CD4-positive, alpha-beta memory T cell (primary cell): ENCODE results near the gene LBHD2. TPM values are rescaled to one million over a fixed set of nuclear protein-coding genes. Genes with fewer than 3 reads are reported as not detected.

Experiments
- CTCF ChIA-PET: fragments of 350-600 bp; sonication (Branson Sonifier 250); formaldehyde crosslinking; loops from one replicate; lab custom pipeline; 2021; ENCODE audit warnings: inconsistent platforms; ENCODE audit not compliant: partially characterized antibody; lab: Charles Lee
- POLR2A ChIA-PET: fragments of 350-600 bp; sonication (Branson Sonifier 250); formaldehyde crosslinking; loops from one replicate; lab custom pipeline; 2021; ENCODE audit not compliant: partially characterized antibody; lab: Charles Lee
- DNase-seq, 5 donors: peaks; one replicate each; pipeline versions ENCODE4 v3.0.0 to v3.0.0-alpha.2; 2020 to 2022; ENCODE audit warnings: mixed read lengths in 1 of 5
- H3K27ac ChIP-seq: one replicate; pipeline ENCODE4 v1.7.0; 2013; ENCODE audit warnings: low read depth, low read length
- H3K27me3 ChIP-seq: 2 replicates; pipeline ENCODE4 v1.7.0; 2013; ENCODE audit warnings: mild to moderate bottlenecking, low read length, moderate library complexity; ENCODE audit not compliant: insufficient read depth
- H3K36me3 ChIP-seq: 2 replicates; pipeline ENCODE4 v1.7.0; 2013; ENCODE audit warnings: mild to moderate bottlenecking, low read length, moderate library complexity; ENCODE audit not compliant: insufficient read depth
- H3K4me1 ChIP-seq: 2 replicates; pipeline ENCODE4 v1.7.0; 2013; ENCODE audit warnings: mild to moderate bottlenecking, low read length, moderate library complexity; ENCODE audit not compliant: insufficient read depth
- H3K4me3 ChIP-seq, 2 donors: one replicate each; pipeline ENCODE4 v1.7.0; 2013; ENCODE audit warnings: low read length in 2 of 2, mild to moderate bottlenecking in 1 of 2
- H3K9me3 ChIP-seq, 2 donors: one replicate each; pipeline ENCODE4 v1.7.0; 2013; ENCODE audit warnings: low read length in 2 of 2, control low read depth in 1 of 2; ENCODE audit not compliant: control insufficient read depth in 1 of 2
- H3K27ac Mint-ChIP-seq, 7 donors: one replicate each; pipeline ENCODE4 v1.8.0; 2020 to 2021; ENCODE audit warnings: mixed read lengths in 7 of 7, mild to moderate bottlenecking in 6 of 7, inconsistent platforms in 3 of 7, moderate library complexity in 3 of 7
- H3K27me3 Mint-ChIP-seq, 2 donors: one replicate each; pipeline ENCODE4 v1.8.0; 2020 to 2021; ENCODE audit warnings: mixed read lengths in 2 of 2
- H3K36me3 Mint-ChIP-seq, 2 donors: one replicate each; pipeline ENCODE4 v1.8.0; 2020 to 2021; ENCODE audit warnings: mixed read lengths in 2 of 2, inconsistent platforms in 1 of 2, mild to moderate bottlenecking in 1 of 2
- H3K4me1 Mint-ChIP-seq, 4 donors: one replicate each; pipeline ENCODE4 v1.8.0; 2020 to 2021; ENCODE audit warnings: mixed read lengths in 4 of 4, mild to moderate bottlenecking in 1 of 4
- H3K4me3 Mint-ChIP-seq, 8 donors: one replicate each; pipeline ENCODE4 v1.8.0; 2020 to 2021; ENCODE audit warnings: mixed read lengths in 8 of 8, mild to moderate bottlenecking in 7 of 8, moderate library complexity in 6 of 8, inconsistent platforms in 3 of 8
- H3K9me3 Mint-ChIP-seq, 8 donors: one replicate each; pipeline ENCODE4 v1.8.0; 2020 to 2021; ENCODE audit warnings: mixed read lengths in 8 of 8, mild to moderate bottlenecking in 5 of 8, inconsistent platforms in 3 of 8, moderate library complexity in 1 of 8
- intact Hi-C: fragments of 100-400 bp; cut with micrococcal nuclease; formaldehyde crosslinking; loops from one replicate; pipeline ENCODE4 v1.15.1; 2023
- polyA plus RNA-seq, 2 donors: library from polyadenylated mRNA; unstranded; fragments of 300-500 nt; fragmentation: Illumina TruSeq; gene quantifications; one replicate each; pipeline ENCODE4 v1.2.3, GENCODE V29; 2021
- total RNA-seq, 2 experiments: library from RNA; stranded (reverse); gene quantifications; one replicate each; pipeline ENCODE4 v1.2.3, GENCODE V29; 2021

LBHD2 gene
- total and polyA plus RNA-seq, 4 experiments from 2014 or later: not detected

- ChIA-PET POLR2A (no interaction called here), CTCF (no interaction called here)
- H3K4me3 Mint-ChIP-seq: peak overlapping the region in 2 of 8 donors; percentile 20 to 56
- H3K27ac ChIP-seq: no peak overlapping the region
- peak overlapping the region in 1 of 7 donors; percentile 77 for H3K27ac Mint-ChIP-seq
- DNase-seq: no peak
- no peaks in the 10 kb centered on the region for H3K36me3 ChIP-seq
- no peak overlapping the region for H3K4me3 ChIP-seq
- H3K4me1 ChIP-seq: peaks cover 12% of the 10 kb centered on the region
- H3K9me3 Mint-ChIP-seq: no peaks in the 10 kb centered on the region
- H3K4me1 Mint-ChIP-seq: peaks cover 1 to 6% (median 4%) of the 10 kb centered on the region in 4 donors
- peaks cover 17 to 26% of the 10 kb centered on the region in 2 donors for H3K27me3 Mint-ChIP-seq
- intact Hi-C loops: no loop called here
- H3K36me3 Mint-ChIP-seq: no peaks in the 10 kb centered on the region
- no peaks in the 10 kb centered on the region for H3K9me3 ChIP-seq
- H3K27me3 ChIP-seq: peaks cover 6% of the 10 kb centered on the region
Observed at GRCh38 chr14:103123634-103124500, 39.9 kb downstream of the LBHD2 start.

GRCh38 chr14:103124501-103125001, 40.5 kb downstream of the LBHD2 start:
- Mint-ChIP-seq H3K27ac (no peak overlapping the region), H3K9me3 (no peaks in the 10 kb centered on the region), H3K27me3 (peaks cover 19 to 26% of the 10 kb centered on the region in 2 donors), H3K4me1 (peaks cover 1 to 6% (median 4%) of the 10 kb centered on the region in 4 donors), H3K36me3 (no peaks in the 10 kb centered on the region), H3K4me3 (no peak overlapping the region)
- no peak for DNase-seq
- Histone ChIP-seq H3K27ac (no peak overlapping the region), H3K36me3 (no peaks in the 10 kb centered on the region), H3K9me3 (no peaks in the 10 kb centered on the region), H3K27me3 (peaks cover 6% of the 10 kb centered on the region), H3K4me1 (peaks cover 12% of the 10 kb centered on the region), H3K4me3 (no peak overlapping the region)
- ChIA-PET CTCF (interaction anchor here (0.9 kb wide), 1 partner anchor 20 kb away, joined by 3 read pairs; no protein-coding TSS in a partner anchor), POLR2A (no interaction called here)
- intact Hi-C loops: no loop called here

- no peaks in the 10 kb centered on the region for H3K36me3 ChIP-seq
- H3K9me3 ChIP-seq: no peaks in the 10 kb centered on the region
- Mint-ChIP-seq H3K27me3 (peaks cover 14 to 20% of the 10 kb centered on the region in 2 donors), H3K9me3 (no peaks in the 10 kb centered on the region), H3K27ac (no peak overlapping the region), H3K36me3 (no peaks in the 10 kb centered on the region), H3K4me1 (peaks cover 1 to 6% (median 4%) of the 10 kb centered on the region in 4 donors), H3K4me3 (no peak overlapping the region)
- no peak overlapping the region for H3K4me3 ChIP-seq
- no peak for DNase-seq
- peaks cover 6% of the 10 kb centered on the region for H3K27me3 ChIP-seq
- peaks cover 12% of the 10 kb centered on the region for H3K4me1 ChIP-seq
- H3K27ac ChIP-seq: no peak overlapping the region
- intact Hi-C loops: no loop called here
- CTCF ChIA-PET: interaction anchor here (0.9 kb wide), 1 partner anchor 21 kb away, joined by 3 read pairs; no protein-coding TSS in a partner anchor
- POLR2A ChIA-PET: no interaction called here
Observed at GRCh38 chr14:103125098-103126070, 41.4 kb downstream of the LBHD2 start.

- no peaks in the 10 kb centered on the region for H3K36me3 ChIP-seq
- Mint-ChIP-seq H3K4me1 (peaks cover 0 to 4% (median 2%) of the 10 kb centered on the region in 4 donors), H3K4me3 (no peak overlapping the region), H3K27me3 (peaks cover 11 to 14% of the 10 kb centered on the region in 2 donors), H3K9me3 (no peaks in the 10 kb centered on the region), H3K36me3 (no peaks in the 10 kb centered on the region), H3K27ac (peak overlapping the region in 1 of 7 donors; percentile 62)
- H3K27ac ChIP-seq: no peak overlapping the region
- no peak for DNase-seq
- peaks cover 12% of the 10 kb centered on the region for H3K4me1 ChIP-seq
- no peaks in the 10 kb centered on the region for H3K9me3 ChIP-seq
- H3K4me3 ChIP-seq: no peak overlapping the region
- CTCF ChIA-PET: no interaction called here
- peaks cover 6% of the 10 kb centered on the region for H3K27me3 ChIP-seq
- POLR2A ChIA-PET: no interaction called here
- intact Hi-C loops: no loop called here
Observed at GRCh38 chr14:103126088-103126872, 42.3 kb downstream of the LBHD2 start.

GRCh38 chr14:103126873-103127304, 42.9 kb downstream of the LBHD2 start:
- Mint-ChIP-seq H3K27me3 (peaks cover 9 to 11% of the 10 kb centered on the region in 2 donors), H3K27ac (no peak overlapping the region), H3K4me1 (peaks cover 0 to 4% (median 2%) of the 10 kb centered on the region in 4 donors), H3K4me3 (no peak overlapping the region), H3K9me3 (no peaks in the 10 kb centered on the region), H3K36me3 (no peaks in the 10 kb centered on the region)
- Histone ChIP-seq H3K4me1 (peaks cover 12% of the 10 kb centered on the region), H3K27me3 (peaks cover 6% of the 10 kb centered on the region), H3K36me3 (no peaks in the 10 kb centered on the region), H3K4me3 (no peak overlapping the region), H3K27ac (no peak overlapping the region), H3K9me3 (no peaks in the 10 kb centered on the region)
- no peak for DNase-seq
- ChIA-PET CTCF (no interaction called here), POLR2A (no interaction called here)
- intact Hi-C loops: no loop called here

- no peak overlapping the region for H3K27ac ChIP-seq
- H3K9me3 ChIP-seq: no peaks in the 10 kb centered on the region
- H3K36me3 ChIP-seq: no peaks in the 10 kb centered on the region
- ChIA-PET POLR2A (no interaction called here), CTCF (no interaction called here)
- no peak for DNase-seq
- no peaks in the 10 kb centered on the region for H3K36me3 Mint-ChIP-seq
- intact Hi-C loops: no loop called here
- peaks cover 6% of the 10 kb centered on the region for H3K27me3 ChIP-seq
- no peak overlapping the region for H3K4me3 Mint-ChIP-seq
- H3K27ac Mint-ChIP-seq: no peak overlapping the region
- no peak overlapping the region for H3K4me3 ChIP-seq
- H3K4me1 ChIP-seq: peaks cover 12% of the 10 kb centered on the region
- H3K9me3 Mint-ChIP-seq: no peaks in the 10 kb centered on the region
- H3K27me3 Mint-ChIP-seq: peaks cover 7 to 8% of the 10 kb centered on the region in 2 donors
- peaks cover 0 to 1% (median 0%) of the 10 kb centered on the region in 4 donors for H3K4me1 Mint-ChIP-seq
Observed at GRCh38 chr14:103127356-103127755, 43.3 kb downstream of the LBHD2 start.
